ENCODE results near the gene UBAP2L.
"Not testable (repeated sequence)": the region's sequence is repeated elsewhere in the genome, so short reads cannot be mapped to it uniquely, and the experiment has no call there.

Gene UBAP2L

GRCh38 chr1:154205778-154206177 lies 15.0 kb upstream of the UBAP2L start:
- not testable (repeated sequence) for DNase-seq (ENCODE audit: low spot score)

- DNase-seq (ENCODE audit: low spot score) = no peak
These were observed 14.6 kb upstream of the UBAP2L start, which contains the start of gene CFAP141 for GRCh38 chr1:154206196-154206595. TSS of gene CFAP141 (minus strand) at chr1:154206333. CDS start at chr1:154206307, 26 bp downstream.

DNA sequence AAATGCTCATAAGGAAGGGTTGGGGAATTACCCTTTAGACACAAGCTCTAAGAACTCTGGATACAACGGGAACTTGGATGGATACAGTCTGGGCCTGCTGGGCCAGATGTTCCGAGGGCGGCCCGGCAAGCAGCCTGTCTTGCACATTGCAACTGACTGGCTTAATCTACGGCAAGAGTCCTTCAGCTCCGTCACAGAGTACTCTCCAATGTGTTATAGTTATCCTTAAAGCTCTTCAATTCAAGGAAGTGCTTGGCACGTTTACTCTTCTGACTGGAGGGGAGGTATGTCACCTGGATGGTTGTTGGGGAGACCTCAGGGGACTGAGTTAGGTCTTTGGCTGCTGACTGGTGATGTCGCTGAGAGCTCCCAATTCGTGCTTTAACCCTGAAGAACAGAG lies 13.5 kb upstream of the UBAP2L start:
- DNase-seq (ENCODE audit: low spot score) = no peak

GRCh38 chr1:154208677-154209388 lies 11.9 kb upstream of the UBAP2L start:
- DNase-seq (ENCODE audit: low spot score) = no peak

- no peak for DNase-seq (ENCODE audit: low spot score)
These were observed 8.7 kb upstream of the UBAP2L start for GRCh38 chr1:154212083-154212482.

DNA sequence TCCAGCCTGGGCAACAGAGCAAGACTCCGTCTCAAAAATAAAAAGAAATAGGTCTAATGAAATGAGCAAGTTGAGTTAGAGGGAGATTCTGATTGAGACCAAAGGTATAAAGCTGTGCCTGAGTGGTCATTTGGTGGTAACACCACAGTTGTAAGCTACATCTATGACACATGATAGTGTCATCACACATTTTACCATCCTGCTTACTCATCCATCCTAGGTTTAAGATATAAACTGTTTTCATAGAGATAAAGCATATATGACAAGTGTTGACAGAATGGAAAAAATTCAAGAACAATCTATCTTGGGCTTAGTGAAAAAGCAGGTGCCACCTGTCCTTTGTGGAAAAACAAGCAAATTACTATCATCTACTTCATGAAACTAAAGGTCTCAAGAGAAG lies 7.5 kb upstream of the UBAP2L start:
- DNase-seq (ENCODE audit: low spot score) = no peak

- DNase-seq (ENCODE audit: low spot score) = no peak
These were observed 2.2 kb upstream of the UBAP2L start for GRCh38 chr1:154218545-154218944.

- DNase-seq (ENCODE audit: low spot score) = no peak
These were observed 1.2 kb upstream of the UBAP2L start for GRCh38 chr1:154219541-154219940.

DNA sequence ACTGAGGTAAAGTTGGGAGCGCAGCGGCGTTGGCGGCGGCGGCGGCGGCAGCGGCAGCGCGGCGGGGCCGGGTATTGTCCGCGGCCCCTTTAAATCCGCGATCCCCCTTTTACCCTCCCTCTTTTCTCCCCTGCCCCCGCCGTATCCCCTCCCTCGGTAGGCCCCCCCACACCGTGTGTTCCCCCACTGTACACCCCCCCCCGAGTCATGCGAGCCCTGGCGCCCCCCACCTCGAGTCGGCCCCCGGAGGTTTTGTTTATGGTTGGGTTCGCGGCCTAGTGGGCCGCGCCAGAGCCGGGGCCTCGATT lies 169 bp downstream of the UBAP2L start:
- no peak for DNase-seq (ENCODE audit: low spot score)

DNA sequence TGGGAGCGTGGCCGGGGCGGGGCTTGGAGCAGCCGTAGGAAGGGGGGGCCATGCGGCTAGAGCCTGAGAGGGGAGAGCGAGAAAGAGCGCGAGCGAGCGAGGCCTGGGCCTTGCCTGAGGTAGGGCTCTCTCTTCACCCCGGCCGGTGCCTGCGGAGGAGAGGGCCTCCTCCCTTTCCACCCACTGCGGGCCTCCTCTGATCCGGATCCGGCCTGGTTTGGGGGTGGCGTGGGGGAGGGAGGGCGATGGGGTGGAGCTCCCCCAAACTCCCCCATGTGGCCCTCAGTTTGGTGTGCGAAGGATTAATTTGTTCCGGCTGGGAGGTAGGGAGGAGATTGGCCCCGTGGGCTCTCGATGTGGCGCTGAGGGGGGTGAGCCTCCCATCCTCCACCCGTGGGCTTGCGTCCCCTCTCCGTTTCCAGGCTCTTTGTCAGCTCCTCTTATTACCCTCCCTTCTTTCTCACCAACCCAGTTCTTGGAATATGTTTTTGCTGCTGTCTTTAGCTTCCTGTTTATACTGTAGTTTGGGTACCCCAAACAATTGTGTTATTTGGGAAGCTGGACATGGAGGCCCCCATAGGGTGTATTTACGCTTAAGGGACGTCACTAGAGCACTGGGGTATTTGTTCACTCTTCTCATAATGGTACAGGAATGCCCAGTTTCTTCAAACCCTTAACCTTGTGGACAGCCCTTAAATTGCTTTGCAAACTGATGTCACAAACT lies 685 bp downstream of the UBAP2L start:
- DNase-seq (ENCODE audit: low spot score) = peak; percentile 27

DNA sequence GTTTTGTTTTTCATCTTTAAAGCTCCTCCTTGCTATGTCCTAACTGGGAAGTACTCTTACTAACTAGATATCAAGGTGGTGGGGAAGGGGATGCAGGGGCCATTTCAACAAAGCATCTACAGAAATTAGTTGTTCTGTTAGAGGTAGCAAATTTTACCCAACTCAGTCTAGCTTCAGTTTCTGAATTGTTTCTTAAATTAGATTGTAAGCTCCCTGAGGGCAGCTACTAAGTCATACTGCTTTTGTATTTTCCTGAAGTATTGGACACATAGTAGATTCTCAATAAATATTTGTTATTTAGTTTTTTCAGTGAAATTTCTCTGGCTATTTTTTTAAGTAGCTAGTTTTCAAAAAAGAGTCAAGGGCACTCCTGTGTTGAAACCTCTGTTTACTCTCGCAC lies 1.8 kb downstream of the UBAP2L start:
- no peak for DNase-seq (ENCODE audit: low spot score)

GRCh38 chr1:154222918-154223317 lies 2.2 kb downstream of the UBAP2L start:
- DNase-seq (ENCODE audit: low spot score) = no peak

GRCh38 chr1:154223621-154224020 lies 2.9 kb downstream of the UBAP2L start:
- DNase-seq (ENCODE audit: low spot score) = no peak

DNA sequence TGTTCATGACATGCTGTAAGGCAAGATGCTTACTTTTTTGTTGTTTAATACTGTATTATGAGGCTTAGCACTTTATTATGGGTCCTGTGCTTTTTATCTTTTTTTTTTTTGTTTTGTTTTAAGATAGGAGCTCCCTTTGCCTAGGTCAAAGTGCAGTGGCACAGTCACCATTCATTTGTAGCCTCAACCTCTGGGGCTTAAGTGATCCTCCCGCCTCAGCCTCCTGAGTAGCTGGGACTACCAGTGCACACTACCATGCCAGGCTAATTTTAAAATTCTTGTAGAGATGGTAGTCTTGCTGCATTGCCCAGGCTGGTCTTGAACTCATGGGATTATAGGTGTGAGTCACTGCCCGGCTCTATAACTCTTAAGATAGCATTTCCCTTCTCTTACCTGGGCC lies 4.6 kb downstream of the UBAP2L start:
- DNase-seq (ENCODE audit: low spot score) = no peak

DNA sequence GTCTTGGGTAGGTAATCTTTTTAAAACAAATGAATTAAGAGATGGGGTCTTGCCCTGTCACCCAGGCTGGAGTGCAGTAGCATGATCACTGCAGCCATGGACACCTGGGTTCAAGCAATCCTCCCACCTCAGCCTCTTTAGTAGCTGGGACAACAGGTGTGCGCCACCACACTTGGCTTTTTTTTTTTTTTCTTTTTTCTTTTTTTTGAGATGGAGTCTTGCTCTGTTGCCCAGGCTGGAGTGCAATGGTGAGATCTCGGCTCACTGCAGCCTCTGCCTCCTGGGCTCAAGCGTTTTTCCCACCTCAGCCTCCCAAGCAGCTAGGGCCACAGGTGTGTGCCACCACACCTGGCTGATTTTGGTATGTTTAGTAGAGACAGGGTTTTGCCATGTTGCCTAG lies 10.4 kb downstream of the UBAP2L start:
- DNase-seq (ENCODE audit: low spot score) = not testable (repeated sequence)

GRCh38 chr1:154233127-154233526 lies 12.4 kb downstream of the UBAP2L start:
- DNase-seq (ENCODE audit: low spot score) = not testable (repeated sequence)

GRCh38 chr1:154236855-154237254 lies 16.1 kb downstream of the UBAP2L start:
- DNase-seq (ENCODE audit: low spot score) = no peak

- DNase-seq (ENCODE audit: low spot score) = no peak
These were observed 16.7 kb downstream of the UBAP2L start for GRCh38 chr1:154237435-154237834.

DNA sequence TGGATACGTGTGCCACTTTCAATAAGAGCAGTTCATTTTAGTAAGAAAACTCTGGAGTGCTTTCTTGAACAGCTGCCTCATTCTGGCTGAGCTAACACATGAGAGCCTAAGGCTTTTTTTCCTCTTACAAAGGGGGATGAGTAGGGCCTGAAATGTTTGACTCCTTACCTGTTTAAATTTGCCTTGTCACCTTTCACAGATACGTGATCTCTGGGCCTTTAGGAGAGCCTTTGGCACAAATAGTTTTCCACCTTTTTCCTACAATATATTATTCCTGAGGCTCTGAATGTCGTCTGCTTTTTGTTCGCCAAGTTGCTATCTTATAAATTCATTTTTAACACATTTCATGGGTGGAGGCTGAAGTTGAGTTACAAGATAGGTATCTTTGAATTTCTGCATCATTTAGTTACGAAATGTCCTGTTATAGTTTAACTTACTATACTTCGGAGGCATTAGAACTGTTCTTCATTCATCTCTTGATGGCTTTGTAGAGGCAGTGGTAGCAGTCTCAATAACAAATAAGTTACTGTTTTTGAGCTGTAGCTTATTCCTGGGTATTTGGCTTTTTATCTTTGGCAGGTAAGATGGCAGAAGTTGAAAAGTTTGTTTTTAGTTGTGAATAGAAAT lies 17.2 kb downstream of the UBAP2L start:
- no peak for DNase-seq (ENCODE audit: low spot score)

- no peak for DNase-seq (ENCODE audit: low spot score)
These were observed 18.7 kb downstream of the UBAP2L start for GRCh38 chr1:154239491-154239890.

DNA sequence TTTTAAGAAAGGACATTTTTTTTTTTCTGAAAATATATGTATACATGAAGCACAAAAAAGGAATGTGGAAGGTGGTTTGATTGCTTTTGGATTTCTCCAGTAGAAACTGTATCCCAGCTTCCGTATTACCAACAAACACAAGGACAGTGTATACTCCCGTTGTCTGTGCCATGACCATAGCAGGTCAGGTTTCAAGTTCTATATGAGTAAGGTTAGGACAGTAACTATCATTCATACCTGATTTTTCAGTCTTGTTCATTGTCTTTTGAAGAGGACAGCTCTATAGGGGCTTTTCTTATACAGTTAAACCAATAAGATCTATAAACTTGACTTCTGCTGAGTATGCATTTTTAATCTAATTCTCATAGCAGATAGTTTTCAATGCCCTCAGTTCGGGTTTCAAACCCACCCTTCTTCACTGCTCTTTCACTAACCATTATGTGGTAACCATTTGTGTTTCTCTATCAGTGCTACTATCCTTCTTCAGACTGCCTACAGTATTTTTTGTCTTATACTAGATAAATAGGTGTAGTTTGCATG lies 19.6 kb downstream of the UBAP2L start:
- no peak for DNase-seq (ENCODE audit: low spot score)

GRCh38 chr1:154241703-154242351 lies 21.1 kb downstream of the UBAP2L start:
- no peak for DNase-seq (ENCODE audit: low spot score)

GRCh38 chr1:154253671-154254070 lies 32.9 kb downstream of the UBAP2L start:
- DNase-seq (ENCODE audit: low spot score) = no peak
